ENCODE measurements around the gene PDE6B. TPM values are rescaled to one million over a fixed set of nuclear protein-coding genes. Genes with fewer than 3 reads are reported as not detected.
A peak's percentile ranks its signal among the peaks of the same experiment; 100 is the strongest.

Gene PDE6B
- total RNA-seq, 2 experiments from 2014 or later = 16.1 to 17.7 TPM

DNA sequence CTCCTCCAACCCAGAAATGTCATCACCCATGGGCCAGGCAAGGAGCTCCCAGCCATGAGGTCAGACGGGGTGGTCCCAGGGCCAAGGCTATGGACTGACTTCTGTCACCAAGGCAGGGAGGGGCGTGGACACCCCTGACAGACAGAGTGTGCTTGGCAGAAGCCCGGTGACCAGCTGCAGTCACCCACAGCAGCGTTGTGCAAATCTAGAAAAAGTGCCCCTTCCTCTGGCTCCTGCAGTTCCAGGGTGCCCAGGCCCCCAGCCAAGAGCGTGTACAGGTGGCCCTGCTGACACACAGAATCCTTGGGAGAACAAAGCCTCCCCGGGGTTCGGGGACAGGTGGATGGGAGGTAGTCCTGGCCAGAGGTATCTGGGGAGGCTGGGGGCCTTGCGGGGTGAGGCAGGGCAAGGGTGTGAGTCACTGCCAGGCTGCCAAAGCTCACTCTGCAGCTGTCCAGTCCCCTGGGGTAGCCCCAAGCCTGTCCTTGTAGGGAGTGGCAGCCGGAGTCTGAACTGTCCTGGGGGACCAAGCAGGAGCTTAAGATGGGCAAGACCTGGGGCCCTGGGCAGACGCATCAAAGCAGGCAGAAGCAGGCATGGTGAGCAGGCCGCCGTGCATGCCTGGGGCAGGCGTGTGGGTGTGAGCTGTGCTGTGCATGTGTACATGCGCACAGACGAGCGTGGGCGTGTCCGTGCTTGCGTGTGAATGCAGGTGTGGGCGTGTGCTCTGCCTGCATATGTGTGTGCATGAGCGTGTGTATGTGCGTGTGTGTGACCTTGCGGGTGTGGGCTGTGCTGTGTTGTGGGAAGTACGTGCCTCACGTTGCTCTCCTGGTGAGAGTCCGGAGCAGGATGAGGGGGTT is 52.3 kb downstream of the PDE6B start:
- DNase-seq = no peak

GRCh38 chr4:678331-679103 is 53.1 kb downstream of the PDE6B start:
- ChIA-PET POLR2A (no interaction called here), CTCF (no interaction called here)
- no peak for ATAC-seq
- Mint-ChIP-seq H3K4me1 (ENCODE audit: low read depth) (peaks cover 22% of the 10 kb centered on the region), H3K4me3 (no peak overlapping the region), H3K27me3 (ENCODE audit: low read depth) (no peaks in the 10 kb centered on the region), H3K9me3 (ENCODE audit: insufficient read depth) (no peaks in the 10 kb centered on the region), H3K36me3 (ENCODE audit: low read depth) (peaks cover 1% of the 10 kb centered on the region), H3K27ac (no peak overlapping the region)
- no peak for DNase-seq

More for the DNA sequence above, 52.3 kb downstream of the PDE6B start:
- POLR2A ChIA-PET = no interaction called here
- Mint-ChIP-seq H3K36me3 (ENCODE audit: low read depth) (peaks cover 9% of the 10 kb centered on the region), H3K4me3 (no peak overlapping the region), H3K9me3 (ENCODE audit: insufficient read depth) (no peaks in the 10 kb centered on the region), H3K27me3 (ENCODE audit: low read depth) (no peaks in the 10 kb centered on the region), H3K4me1 (ENCODE audit: low read depth) (peaks cover 27% of the 10 kb centered on the region), H3K27ac (no peak overlapping the region)
- no peak for ATAC-seq
- CTCF ChIA-PET = no interaction called here

DNA sequence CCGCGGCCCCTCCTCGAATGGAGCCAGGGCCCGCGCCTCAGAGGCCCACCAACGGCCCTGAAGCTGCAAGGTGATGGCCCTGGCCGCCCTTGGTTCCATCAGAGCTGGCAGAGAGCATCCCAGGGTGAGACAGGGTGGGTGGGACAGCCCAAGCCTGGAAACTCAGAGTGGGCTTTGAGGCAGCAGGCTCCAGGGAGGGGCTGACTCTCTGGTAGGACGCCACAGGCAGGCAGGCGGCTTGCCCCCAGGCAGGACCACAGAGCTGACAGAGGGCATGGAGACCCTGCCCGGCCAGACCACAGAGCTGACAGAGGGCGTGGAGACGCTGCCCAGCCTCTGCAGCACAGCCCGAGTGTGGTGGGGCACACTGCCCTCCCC is 53.7 kb downstream of the PDE6B start:
- H3K27me3 Mint-ChIP-seq (ENCODE audit: low read depth) = no peaks in the 10 kb centered on the region
- H3K9me3 Mint-ChIP-seq (ENCODE audit: insufficient read depth) = no peaks in the 10 kb centered on the region
- no peak for DNase-seq
- H3K4me3 Mint-ChIP-seq = no peak overlapping the region
- CTCF ChIA-PET = no interaction called here
- no peaks in the 10 kb centered on the region for H3K36me3 Mint-ChIP-seq (ENCODE audit: low read depth)
- peaks cover 26% of the 10 kb centered on the region for H3K4me1 Mint-ChIP-seq (ENCODE audit: low read depth)
- POLR2A ChIA-PET = no interaction called here
- ATAC-seq = no peak
- no peak overlapping the region for H3K27ac Mint-ChIP-seq

DNA sequence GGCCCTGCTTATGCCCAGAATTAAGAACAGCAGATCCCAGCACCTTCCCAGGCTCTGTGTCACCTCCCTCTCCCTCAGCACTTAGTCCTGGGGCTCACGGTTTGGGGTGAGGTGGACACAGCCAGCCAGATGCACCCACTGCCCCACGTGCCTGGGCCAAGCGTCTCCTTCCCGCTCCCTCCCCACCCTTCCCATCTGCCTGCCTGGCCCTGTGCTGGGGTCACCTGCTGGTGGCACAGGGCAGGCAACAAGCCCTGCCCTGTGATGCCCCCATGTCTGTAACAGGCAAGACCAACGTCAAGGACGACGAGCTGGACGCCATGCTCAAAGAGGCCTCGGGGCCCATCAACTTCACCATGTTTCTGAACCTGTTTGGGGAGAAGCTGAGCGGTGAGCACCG is 54.3 kb downstream of the PDE6B start:
- Mint-ChIP-seq H3K27ac (no peak overlapping the region), H3K4me1 (ENCODE audit: low read depth) (peaks cover 26% of the 10 kb centered on the region), H3K27me3 (ENCODE audit: low read depth) (no peaks in the 10 kb centered on the region), H3K9me3 (ENCODE audit: insufficient read depth) (no peaks in the 10 kb centered on the region), H3K36me3 (ENCODE audit: low read depth) (no peaks in the 10 kb centered on the region), H3K4me3 (no peak overlapping the region)
- POLR2A ChIA-PET = no interaction called here
- ATAC-seq = no peak
- DNase-seq = no peak
- CTCF ChIA-PET = no interaction called here

GRCh38 chr4:680091-680490 is 54.7 kb downstream of the PDE6B start:
- H3K36me3 Mint-ChIP-seq (ENCODE audit: low read depth) = no peaks in the 10 kb centered on the region
- CTCF ChIA-PET = no interaction called here
- DNase-seq = no peak
- H3K4me3 Mint-ChIP-seq = peak overlapping the region; percentile 64
- no peaks in the 10 kb centered on the region for H3K27me3 Mint-ChIP-seq (ENCODE audit: low read depth)
- H3K27ac Mint-ChIP-seq = peak overlapping the region; percentile 74
- POLR2A ChIA-PET = interaction anchor here (0.6 to 0.7 kb wide), 3 partner anchors 8 to 21 kb away, joined by 3 read pairs; no protein-coding TSS in a partner anchor
- peaks cover 26% of the 10 kb centered on the region for H3K4me1 Mint-ChIP-seq (ENCODE audit: low read depth)
- no peaks in the 10 kb centered on the region for H3K9me3 Mint-ChIP-seq (ENCODE audit: insufficient read depth)
- ATAC-seq = no peak

DNA sequence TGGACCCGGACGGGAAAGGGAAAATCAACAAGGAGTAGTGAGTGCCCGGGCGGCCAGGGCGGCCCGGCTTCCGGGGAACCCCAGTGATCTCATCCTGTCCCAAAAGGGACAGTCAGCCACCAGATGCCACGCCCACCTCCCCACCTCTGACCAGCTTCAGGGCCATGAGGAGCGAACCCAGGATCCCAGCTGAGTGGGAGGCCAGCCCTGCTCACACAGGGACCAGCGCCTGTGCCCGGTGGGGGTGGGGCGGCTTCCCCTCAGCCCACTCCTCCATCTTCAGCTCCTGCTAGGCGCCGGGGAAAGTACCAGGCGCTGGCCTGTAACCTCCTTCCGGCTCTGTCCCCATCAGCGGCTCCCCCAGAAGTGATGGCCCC is 55.2 kb downstream of the PDE6B start:
- no peak for ATAC-seq
- H3K4me1 Mint-ChIP-seq (ENCODE audit: low read depth) = peaks cover 22% of the 10 kb centered on the region
- ChIA-PET POLR2A (interaction anchor here (0.6 to 0.7 kb wide), 3 partner anchors 9 to 22 kb away, joined by 3 read pairs; no protein-coding TSS in a partner anchor), CTCF (no interaction called here)
- H3K27me3 Mint-ChIP-seq (ENCODE audit: low read depth) = no peaks in the 10 kb centered on the region
- peak overlapping the region; percentile 64 for H3K4me3 Mint-ChIP-seq
- H3K27ac Mint-ChIP-seq = peak overlapping the region; percentile 74
- H3K9me3 Mint-ChIP-seq (ENCODE audit: insufficient read depth) = no peaks in the 10 kb centered on the region
- no peak for DNase-seq
- H3K36me3 Mint-ChIP-seq (ENCODE audit: low read depth) = no peaks in the 10 kb centered on the region

GRCh38 chr4:680928-681645 is 55.7 kb downstream of the PDE6B start:
- Mint-ChIP-seq H3K27ac (peak overlapping the region; percentile 74), H3K27me3 (ENCODE audit: low read depth) (no peaks in the 10 kb centered on the region), H3K4me1 (ENCODE audit: low read depth) (peaks cover 20% of the 10 kb centered on the region), H3K4me3 (peak overlapping the region; percentile 64), H3K36me3 (ENCODE audit: low read depth) (no peaks in the 10 kb centered on the region), H3K9me3 (ENCODE audit: insufficient read depth) (no peaks in the 10 kb centered on the region)
- ATAC-seq (peak; percentile 71), DNase-seq (peak; percentile 81)
- ChIA-PET CTCF (no interaction called here), POLR2A (interaction anchor here (0.7 kb wide), 2 partner anchors 9 to 22 kb away, joined by 3 read pairs; no protein-coding TSS in a partner anchor)

GRCh38 chr4:681736-682451 is 56.5 kb downstream of the PDE6B start:
- Mint-ChIP-seq H3K27me3 (ENCODE audit: low read depth) (no peaks in the 10 kb centered on the region), H3K4me1 (ENCODE audit: low read depth) (peaks cover 20% of the 10 kb centered on the region), H3K36me3 (ENCODE audit: low read depth) (no peaks in the 10 kb centered on the region), H3K4me3 (no peak overlapping the region), H3K9me3 (ENCODE audit: insufficient read depth) (no peaks in the 10 kb centered on the region), H3K27ac (no peak overlapping the region)
- ATAC-seq (peak; percentile 21), DNase-seq (peak; percentile 62)
- ChIA-PET CTCF (no interaction called here), POLR2A (interaction anchor here (0.7 to 0.9 kb wide), 2 partner anchors 8 to 9 kb away, joined by 3 read pairs; partner anchors contain the start of genes ATP5ME and MYL5)

DNA sequence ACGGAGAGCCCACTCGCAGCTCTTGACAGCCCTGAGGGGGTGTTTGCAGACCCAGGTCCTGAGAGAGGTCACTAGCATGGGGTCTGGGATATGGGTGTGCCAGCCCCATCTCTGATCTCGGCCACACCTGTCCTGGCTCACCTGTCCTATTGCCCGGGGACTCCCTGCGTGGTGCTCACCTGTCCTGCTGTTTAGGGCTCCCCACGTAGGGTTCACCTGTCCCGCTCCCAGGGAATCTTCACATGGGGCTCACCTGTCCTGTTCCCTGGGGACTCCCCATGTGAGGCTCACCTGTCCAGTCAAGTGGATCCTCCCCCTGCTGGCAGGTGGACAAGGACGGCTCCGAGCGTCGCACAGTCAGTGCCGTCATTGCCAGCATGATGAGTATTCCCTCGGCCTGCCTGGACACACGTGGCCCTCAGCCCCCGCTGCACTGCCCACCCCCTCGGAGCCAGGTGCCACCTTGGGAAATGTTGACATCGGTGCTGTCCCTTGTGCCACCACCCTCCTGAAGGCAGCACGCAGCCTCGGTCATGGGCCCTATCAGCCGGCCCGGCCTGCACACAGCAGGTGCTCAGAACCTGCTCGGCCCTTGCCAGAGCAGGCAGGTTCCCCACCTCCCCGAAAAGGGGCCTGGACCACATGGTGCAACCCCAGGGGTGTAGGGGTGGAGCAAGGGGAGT is 57.3 kb downstream of the PDE6B start:
- POLR2A ChIA-PET = interaction anchor here (0.7 to 0.9 kb wide), 2 partner anchors 8 to 10 kb away, joined by 3 read pairs; partner anchors contain the start of genes ATP5ME and MYL5
- H3K27me3 Mint-ChIP-seq (ENCODE audit: low read depth) = peaks cover under 1% of the 10 kb centered on the region

DNA sequence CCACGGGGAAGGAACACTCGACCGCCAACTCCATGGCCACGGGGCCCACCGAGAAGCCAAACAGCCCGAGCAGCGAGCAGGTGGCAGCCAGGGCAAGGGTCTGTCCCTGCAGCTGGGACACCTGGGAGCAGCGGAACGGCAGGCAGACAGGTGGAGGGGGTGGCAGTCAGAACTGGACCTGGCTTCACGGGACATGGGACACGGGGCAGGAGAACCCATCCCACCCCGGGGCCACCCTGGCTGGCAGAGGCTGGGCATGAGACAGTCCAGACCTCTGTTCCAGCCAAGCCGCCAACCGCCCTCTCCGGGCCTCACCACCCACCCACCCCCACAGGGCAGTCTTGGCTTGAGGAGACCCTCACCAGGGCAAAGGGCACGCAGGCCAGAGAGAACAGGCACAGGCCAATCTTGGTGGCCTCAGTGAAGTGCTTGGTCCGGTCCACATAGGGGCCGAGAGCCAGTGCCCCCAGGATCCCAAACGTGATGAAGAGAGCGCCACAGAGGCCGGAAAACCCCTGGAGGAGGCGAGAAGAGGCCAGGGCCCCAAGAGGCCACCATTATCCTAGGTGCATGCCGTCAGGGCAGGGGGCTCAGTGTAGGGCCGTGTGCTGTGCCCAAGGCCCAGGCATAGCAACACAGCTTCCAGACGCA is 58.0 kb downstream of the PDE6B start:
- CTCF ChIA-PET = interaction anchor here (0.5 to 2.0 kb wide), 6 partner anchors 9 to 303 kb away, joined by 3 to 9 read pairs (median 3); partner anchors contain the start of genes ATP5ME, IDUA and MYL5
- Mint-ChIP-seq H3K36me3 (ENCODE audit: low read depth) (no peaks in the 10 kb centered on the region), H3K9me3 (ENCODE audit: insufficient read depth) (no peaks in the 10 kb centered on the region), H3K4me3 (no peak overlapping the region), H3K4me1 (ENCODE audit: low read depth) (peaks cover 20% of the 10 kb centered on the region), H3K27me3 (ENCODE audit: low read depth) (peaks cover 5% of the 10 kb centered on the region), H3K27ac (no peak overlapping the region)
- DNase-seq (no peak), ATAC-seq (no peak)
- POLR2A ChIA-PET = no interaction called here

More for the DNA sequence above, 57.3 kb downstream of the PDE6B start:
- CTCF ChIA-PET = no interaction called here
- ATAC-seq (no peak), DNase-seq (no peak)
- H3K4me3 Mint-ChIP-seq = no peak overlapping the region
- H3K4me1 Mint-ChIP-seq (ENCODE audit: low read depth) = peaks cover 20% of the 10 kb centered on the region
- no peaks in the 10 kb centered on the region for H3K36me3 Mint-ChIP-seq (ENCODE audit: low read depth)
- no peaks in the 10 kb centered on the region for H3K9me3 Mint-ChIP-seq (ENCODE audit: insufficient read depth)
- H3K27ac Mint-ChIP-seq = no peak overlapping the region

Measured in activated CD8-positive, alpha-beta T cell treated with anti-CD3 and anti-CD28 coated beads, Interleukin-2, amount 10 ng/mL, durations not matched to agents 7 days and 5 days (primary cell).